NCI-H2171 treated with DMSO at 0.1 percent for 48 hours (cell line): ENCODE measurements around the gene CCDC59.
"Not testable (repeated sequence)": the region's sequence is repeated elsewhere in the genome, so short reads cannot be mapped to it uniquely, and the experiment has no call there.

Experiments used
- DNase-seq: peaks from one replicate; lab custom pipeline; 2025; lab: John Stamatoyannopoulos, UW

The CCDC59 gene

GRCh38 chr12:82358200-82359114, at the start of gene CCDC59, which contains the start of gene METTL25:
CCDC59 (minus strand) TSS chr12:82358387; CDS start chr12:82358376, 11 bp downstream.
METTL25 (plus strand) TSS chr12:82358529; CDS start chr12:82358566, 37 bp downstream.
- DNase-seq: peak; percentile 97

- no peak for DNase-seq
These were observed 49.3 kb upstream of the CCDC59 start for GRCh38 chr12:82407481-82407880.

GRCh38 chr12:82406651-82407050, 48.5 kb upstream of the CCDC59 start:
- no peak for DNase-seq

- no peak for DNase-seq
These were observed 42.6 kb upstream of the CCDC59 start for GRCh38 chr12:82400819-82401218.

- DNase-seq: no peak
These were observed 40.7 kb upstream of the CCDC59 start for GRCh38 chr12:82398879-82399278.

- DNase-seq: peak; percentile 71
These were observed 25.9 kb upstream of the CCDC59 start for GRCh38 chr12:82383930-82384552.

GRCh38 chr12:82378997-82379396, 20.8 kb upstream of the CCDC59 start:
- DNase-seq: no peak

GRCh38 chr12:82375201-82375600, 17.0 kb upstream of the CCDC59 start:
- no peak for DNase-seq

- peak; percentile 98 for DNase-seq
These were observed 8.0 kb upstream of the CCDC59 start for GRCh38 chr12:82366197-82366596.

- DNase-seq: no peak
These were observed 5.8 kb upstream of the CCDC59 start for GRCh38 chr12:82363990-82364389.

GRCh38 chr12:82361461-82361915, 3.3 kb upstream of the CCDC59 start:
- no peak for DNase-seq

- DNase-seq: not testable (repeated sequence)
These were observed 2.6 kb upstream of the CCDC59 start for GRCh38 chr12:82360834-82361233.

- DNase-seq: peak; percentile 81
These were observed 910 bp upstream of the CCDC59 start for GRCh38 chr12:82359115-82359478.

GRCh38 chr12:82357845-82358199, 365 bp downstream of the CCDC59 start:
- DNase-seq: no peak

- no peak for DNase-seq
These were observed 847 bp downstream of the CCDC59 start for GRCh38 chr12:82357340-82357739.

GRCh38 chr12:82351390-82351789, 6.8 kb downstream of the CCDC59 start:
- no peak for DNase-seq

GRCh38 chr12:82350161-82350560, 8.0 kb downstream of the CCDC59 start:
- DNase-seq: no peak

- peak; percentile 90 for DNase-seq
These were observed 28.7 kb downstream of the CCDC59 start for GRCh38 chr12:82329508-82329907.

GRCh38 chr12:82327861-82328260, 30.3 kb downstream of the CCDC59 start:
- no peak for DNase-seq

GRCh38 chr12:82326905-82327503, 31.2 kb downstream of the CCDC59 start:
- DNase-seq: peak; percentile 68

- peak; percentile 32 for DNase-seq
These were observed 32.4 kb downstream of the CCDC59 start for GRCh38 chr12:82325540-82326336.

GRCh38 chr12:82319276-82319675, 38.9 kb downstream of the CCDC59 start:
- DNase-seq: no peak
